GM23338 (cell line): ENCODE measurements around the gene SYNCRIP. TPM values are rescaled to one million over a fixed set of nuclear protein-coding genes. Genes with fewer than 3 reads are reported as not detected.

ENCODE experiments used
- ATAC-seq: fragments of 200-7000 bp; cut with Tn5 transposase; 3 replicates; pipeline ENCODE4 v1.9.1; 2020
- DNase-seq: peaks from one replicate; pipeline ENCODE4 v3.0.0-alpha.2; 2015; ENCODE audit warnings: low spot score
- H2AFZ ChIP-seq: fragments of 200-600 bp; sonication (generic); 2 replicates; pipeline ENCODE4 v1.8.0; 2016; ENCODE audit warnings: antibody characterized with exemption, mild to moderate bottlenecking, moderate library complexity
- H3F3A ChIP-seq: fragments of 200-600 bp; sonication (generic); replicated peaks from 2 replicates; pipeline ENCODE4 v1.8.0; 2017; ENCODE audit warnings: antibody characterized with exemption, mixed run types, low read depth
- H3K27ac ChIP-seq: fragments of 200-600 bp; sonication (generic); 2 replicates; pipeline ENCODE4 v1.6.1; 2016; ENCODE audit warnings: low read depth
- H3K27me3 ChIP-seq: fragments of 200-600 bp; sonication (generic); 2 replicates; pipeline ENCODE4 v1.8.0; 2016; ENCODE audit warnings: mild to moderate bottlenecking, mixed run types, moderate library complexity; ENCODE audit not compliant: insufficient read depth
- H3K36me3 ChIP-seq: fragments of 200-600 bp; sonication (generic); 2 replicates; pipeline ENCODE4 v1.8.0; 2016; ENCODE audit warnings: mild to moderate bottlenecking; ENCODE audit not compliant: insufficient read depth
- H3K4me1 ChIP-seq: fragments of 200-600 bp; sonication (generic); 2 replicates; pipeline ENCODE4 v1.8.0; 2016; ENCODE audit warnings: mild to moderate bottlenecking, moderate library complexity; ENCODE audit not compliant: insufficient read depth
- H3K4me2 ChIP-seq: fragments of 200-600 bp; sonication (generic); 2 replicates; pipeline ENCODE4 v1.7.1; 2017; ENCODE audit warnings: mixed run types
- H3K4me3 ChIP-seq: fragments of 200-600 bp; sonication (generic); 2 replicates; pipeline ENCODE4 v1.6.1; 2016; ENCODE audit warnings: mixed run types
- H3K79me2 ChIP-seq: fragments of 200-600 bp; sonication (generic); replicated peaks from 2 replicates; pipeline ENCODE4 v1.8.0; 2017; ENCODE audit warnings: mild to moderate bottlenecking; ENCODE audit not compliant: insufficient read depth
- H3K9me2 ChIP-seq: fragments of 200-600 bp; sonication (generic); 2 replicates; pipeline ENCODE4 v1.8.0; 2017; ENCODE audit not compliant: insufficient read depth
- H4K20me1 ChIP-seq: fragments of 200-600 bp; sonication (generic); replicated peaks from 2 replicates; pipeline ENCODE4 v1.8.0; 2017; ENCODE audit warnings: mild to moderate bottlenecking; ENCODE audit not compliant: insufficient read depth
- H3K27ac Mint-ChIP-seq: 2 replicates; pipeline ENCODE4 v1.8.0; 2020; ENCODE audit warnings: inconsistent platforms, mild to moderate bottlenecking, moderate library complexity, mixed read lengths
- H3K27me3 Mint-ChIP-seq: 3 replicates; pipeline ENCODE4 v1.8.0; 2022; ENCODE audit warnings: low read depth, mild to moderate bottlenecking, moderate library complexity, mixed read lengths, inconsistent platforms; ENCODE audit not compliant: insufficient read depth, poor library complexity
- H3K36me3 Mint-ChIP-seq: 3 replicates; pipeline ENCODE4 v1.8.0; 2021; ENCODE audit warnings: low read depth, mild to moderate bottlenecking, inconsistent platforms, moderate library complexity, mixed read lengths
- H3K4me1 Mint-ChIP-seq: 3 replicates; pipeline ENCODE4 v1.8.0; 2020; ENCODE audit warnings: mild to moderate bottlenecking, inconsistent platforms, mixed read lengths
- H3K4me3 Mint-ChIP-seq: 3 replicates; pipeline ENCODE4 v1.8.0; 2021; ENCODE audit warnings: moderate library complexity, mild to moderate bottlenecking, inconsistent platforms, mixed read lengths
- H3K9me3 Mint-ChIP-seq: 3 replicates; pipeline ENCODE4 v1.8.0; 2020; ENCODE audit warnings: moderate library complexity, mild to moderate bottlenecking, inconsistent platforms, mixed read lengths
- CREB1 ChIP-seq: fragments of 250-450 bp; sonication (Bioruptor Pico); IDR thresholded peaks from 2 replicates; pipeline ENCODE4 v1.5.0; 2020; ENCODE audit warnings: low read depth, mild to moderate bottlenecking, moderate library complexity
- EZH2 ChIP-seq: fragments of 200-600 bp; sonication (generic); IDR thresholded peaks from one replicate; pipeline ENCODE4 v1.8.0; 2017; ENCODE audit warnings: antibody characterized with exemption, mild to moderate bottlenecking, low read depth; ENCODE audit not compliant: unreplicated experiment
- NANOG ChIP-seq: IDR thresholded peaks from 2 replicates; pipeline ENCODE4 v1.6.1; 2016; ENCODE audit warnings: antibody characterized with exemption, borderline replicate concordance
- POLR2AphosphoS5 ChIP-seq: IDR thresholded peaks from 2 replicates; pipeline ENCODE4 v1.6.1; 2016; ENCODE audit warnings: antibody characterized with exemption, low read depth
- ZNF114 ChIP-seq: fragments of 250-450 bp; sonication (Bioruptor Pico); IDR thresholded peaks from 2 replicates; pipeline ENCODE4 v1.5.0; 2020; ENCODE audit warnings: mild to moderate bottlenecking, moderate library complexity
- ZNF331 ChIP-seq: fragments of 250-450 bp; sonication (Bioruptor Pico); IDR thresholded peaks from 2 replicates; pipeline ENCODE4 v1.5.0; 2020; ENCODE audit warnings: low read depth, mild to moderate bottlenecking, moderate library complexity
- polyA plus RNA-seq: library from polyadenylated mRNA; unstranded; fragments of >200 nt; fragmentation: Nextera tagmentation; extraction: Ambion mirVana; gene quantifications from 2 replicates; pipeline ENCODE4 v1.2.1, GENCODE V29; 2016
- total RNA-seq: library from RNA; depleted of rRNA; stranded (reverse); fragments of >200 nt; shearing (Covaris generic); gene quantifications from 2 replicates; pipeline ENCODE4 v1.2.3, GENCODE V29; 2014
- TF ChIP-seq, protein P1 (sequence below): fragments of 250-450 bp; sonication (Bioruptor Pico); IDR thresholded peaks from 2 replicates; pipeline ENCODE4 v1.5.0; 2020; ENCODE audit warnings: mild to moderate bottlenecking, moderate library complexity
- TF ChIP-seq, protein P2 (sequence below): IDR thresholded peaks from 2 replicates; pipeline ENCODE4 v1.6.1; 2016; ENCODE audit warnings: antibody characterized with exemption

SYNCRIP gene
- total and polyA plus RNA-seq, 2 experiments from 2014 or later = 163 to 164 TPM

DNA sequence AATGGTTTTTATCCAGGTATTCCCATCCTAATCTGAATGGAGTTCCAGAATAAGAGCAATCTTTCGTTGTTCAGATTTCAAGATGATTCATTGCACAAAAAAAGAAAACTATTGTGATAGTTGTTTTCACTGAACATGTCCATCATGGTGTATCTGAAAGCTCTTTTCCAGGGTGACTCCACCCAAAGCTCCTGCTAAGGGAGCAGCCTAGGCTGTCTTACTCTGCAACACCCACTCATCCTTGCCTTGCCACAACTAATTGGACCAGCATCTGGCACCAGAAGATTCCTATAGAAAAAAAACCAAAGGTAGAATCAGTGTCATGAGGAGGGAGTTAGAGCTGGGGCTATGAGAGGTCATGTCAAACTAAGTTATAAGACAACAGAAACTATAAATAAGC lies 7.9 kb upstream of the SYNCRIP start (continued):
- TF ChIP-seq, protein P1, sequence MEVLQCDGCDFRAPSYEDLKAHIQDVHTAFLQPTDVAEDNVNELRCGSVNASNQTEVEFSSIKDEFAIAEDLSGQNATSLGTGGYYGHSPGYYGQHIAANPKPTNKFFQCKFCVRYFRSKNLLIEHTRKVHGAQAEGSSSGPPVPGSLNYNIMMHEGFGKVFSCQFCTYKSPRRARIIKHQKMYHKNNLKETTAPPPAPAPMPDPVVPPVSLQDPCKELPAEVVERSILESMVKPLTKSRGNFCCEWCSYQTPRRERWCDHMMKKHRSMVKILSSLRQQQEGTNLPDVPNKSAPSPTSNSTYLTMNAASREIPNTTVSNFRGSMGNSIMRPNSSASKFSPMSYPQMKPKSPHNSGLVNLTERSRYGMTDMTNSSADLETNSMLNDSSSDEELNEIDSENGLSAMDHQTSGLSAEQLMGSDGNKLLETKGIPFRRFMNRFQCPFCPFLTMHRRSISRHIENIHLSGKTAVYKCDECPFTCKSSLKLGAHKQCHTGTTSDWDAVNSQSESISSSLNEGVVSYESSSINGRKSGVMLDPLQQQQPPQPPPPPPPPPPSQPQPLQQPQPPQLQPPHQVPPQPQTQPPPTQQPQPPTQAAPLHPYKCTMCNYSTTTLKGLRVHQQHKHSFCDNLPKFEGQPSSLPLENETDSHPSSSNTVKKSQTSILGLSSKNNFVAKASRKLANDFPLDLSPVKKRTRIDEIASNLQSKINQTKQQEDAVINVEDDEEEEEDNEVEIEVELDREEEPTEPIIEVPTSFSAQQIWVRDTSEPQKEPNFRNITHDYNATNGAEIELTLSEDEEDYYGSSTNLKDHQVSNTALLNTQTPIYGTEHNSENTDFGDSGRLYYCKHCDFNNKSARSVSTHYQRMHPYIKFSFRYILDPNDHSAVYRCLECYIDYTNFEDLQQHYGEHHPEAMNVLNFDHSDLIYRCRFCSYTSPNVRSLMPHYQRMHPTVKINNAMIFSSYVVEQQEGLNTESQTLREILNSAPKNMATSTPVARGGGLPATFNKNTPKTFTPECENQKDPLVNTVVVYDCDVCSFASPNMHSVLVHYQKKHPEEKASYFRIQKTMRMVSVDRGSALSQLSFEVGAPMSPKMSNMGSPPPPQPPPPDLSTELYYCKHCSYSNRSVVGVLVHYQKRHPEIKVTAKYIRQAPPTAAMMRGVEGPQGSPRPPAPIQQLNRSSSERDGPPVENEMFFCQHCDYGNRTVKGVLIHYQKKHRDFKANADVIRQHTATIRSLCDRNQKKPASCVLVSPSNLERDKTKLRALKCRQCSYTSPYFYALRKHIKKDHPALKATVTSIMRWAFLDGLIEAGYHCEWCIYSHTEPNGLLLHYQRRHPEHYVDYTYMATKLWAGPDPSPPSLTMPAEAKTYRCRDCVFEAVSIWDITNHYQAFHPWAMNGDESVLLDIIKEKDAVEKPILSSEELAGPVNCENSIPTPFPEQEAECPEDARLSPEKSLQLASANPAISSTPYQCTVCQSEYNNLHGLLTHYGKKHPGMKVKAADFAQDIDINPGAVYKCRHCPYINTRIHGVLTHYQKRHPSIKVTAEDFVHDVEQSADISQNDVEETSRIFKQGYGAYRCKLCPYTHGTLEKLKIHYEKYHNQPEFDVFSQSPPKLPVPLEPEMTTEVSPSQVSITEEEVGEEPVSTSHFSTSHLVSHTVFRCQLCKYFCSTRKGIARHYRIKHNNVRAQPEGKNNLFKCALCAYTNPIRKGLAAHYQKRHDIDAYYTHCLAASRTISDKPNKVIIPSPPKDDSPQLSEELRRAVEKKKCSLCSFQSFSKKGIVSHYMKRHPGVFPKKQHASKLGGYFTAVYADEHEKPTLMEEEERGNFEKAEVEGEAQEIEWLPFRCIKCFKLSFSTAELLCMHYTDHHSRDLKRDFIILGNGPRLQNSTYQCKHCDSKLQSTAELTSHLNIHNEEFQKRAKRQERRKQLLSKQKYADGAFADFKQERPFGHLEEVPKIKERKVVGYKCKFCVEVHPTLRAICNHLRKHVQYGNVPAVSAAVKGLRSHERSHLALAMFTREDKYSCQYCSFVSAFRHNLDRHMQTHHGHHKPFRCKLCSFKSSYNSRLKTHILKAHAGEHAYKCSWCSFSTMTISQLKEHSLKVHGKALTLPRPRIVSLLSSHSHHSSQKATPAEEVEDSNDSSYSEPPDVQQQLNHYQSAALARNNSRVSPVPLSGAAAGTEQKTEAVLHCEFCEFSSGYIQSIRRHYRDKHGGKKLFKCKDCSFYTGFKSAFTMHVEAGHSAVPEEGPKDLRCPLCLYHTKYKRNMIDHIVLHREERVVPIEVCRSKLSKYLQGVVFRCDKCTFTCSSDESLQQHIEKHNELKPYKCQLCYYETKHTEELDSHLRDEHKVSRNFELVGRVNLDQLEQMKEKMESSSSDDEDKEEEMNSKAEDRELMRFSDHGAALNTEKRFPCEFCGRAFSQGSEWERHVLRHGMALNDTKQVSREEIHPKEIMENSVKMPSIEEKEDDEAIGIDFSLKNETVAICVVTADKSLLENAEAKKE (CRISPR knock-in tag) = no peak
- no peak for TF ChIP-seq POLR2AphosphoS5
- no peak for TF ChIP-seq ZNF331 (CRISPR knock-in tag)
- no peak for TF ChIP-seq ZNF114 (CRISPR knock-in tag)

DNA sequence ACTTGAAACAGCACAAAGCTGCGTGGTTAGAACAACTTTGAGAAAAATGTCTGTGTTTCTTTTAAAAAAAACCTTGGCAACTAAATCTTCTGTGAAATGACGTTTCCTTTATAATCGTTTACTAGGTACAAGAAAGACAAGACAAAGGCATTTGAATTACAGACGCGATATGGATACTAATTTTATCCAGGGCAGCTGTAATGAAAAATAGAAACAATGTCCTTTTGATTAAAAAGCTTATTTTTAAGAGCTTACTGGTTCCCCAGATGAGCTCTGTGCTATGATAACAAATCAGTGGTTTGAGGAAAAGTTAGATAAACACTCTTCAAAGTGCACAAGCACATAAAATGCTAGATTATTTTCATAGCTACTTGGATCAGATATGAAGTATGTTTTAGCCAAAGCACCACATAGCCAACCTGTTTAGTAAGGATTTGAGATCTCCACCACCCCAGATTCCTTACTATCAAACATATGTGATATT lies 1.6 kb upstream of the SYNCRIP start:
- Mint-ChIP-seq H3K27ac (peak overlapping the region; percentile 95), H3K4me3 (peak overlapping the region; percentile 84), H3K36me3 (peaks cover 32% of the 10 kb centered on the region), H3K9me3 (peaks cover 10% of the 10 kb centered on the region), H3K4me1 (peaks cover 26% of the 10 kb centered on the region), H3K27me3 (peaks cover 11% of the 10 kb centered on the region)
- Histone ChIP-seq H4K20me1 (peaks cover 23% of the 10 kb centered on the region), H3K27ac (peak overlapping the region; percentile 96), H3K4me3 (peak overlapping the region; percentile 57), H3K79me2 (peaks cover 37% of the 10 kb centered on the region), H2AFZ (no peak overlapping the region), H3K4me2 (peak overlapping the region; percentile 76), H3K27me3 (no peaks in the 10 kb centered on the region), H3K9me2 (no peaks in the 10 kb centered on the region), H3K4me1 (peaks cover 19% of the 10 kb centered on the region), H3K36me3 (peaks cover 23% of the 10 kb centered on the region), H3F3A (peaks cover 6% of the 10 kb centered on the region; the same call in 1 of the 2 replicates)
- no peak for ATAC-seq
- no peak for DNase-seq
- TF ChIP-seq POLR2AphosphoS5 (no peak), ZNF331 (CRISPR knock-in tag) (no peak), NANOG (no peak), EZH2 (no peak), CREB1 (CRISPR knock-in tag) (no peak), ZNF114 (CRISPR knock-in tag) (no peak)
- TF ChIP-seq, protein P2, sequence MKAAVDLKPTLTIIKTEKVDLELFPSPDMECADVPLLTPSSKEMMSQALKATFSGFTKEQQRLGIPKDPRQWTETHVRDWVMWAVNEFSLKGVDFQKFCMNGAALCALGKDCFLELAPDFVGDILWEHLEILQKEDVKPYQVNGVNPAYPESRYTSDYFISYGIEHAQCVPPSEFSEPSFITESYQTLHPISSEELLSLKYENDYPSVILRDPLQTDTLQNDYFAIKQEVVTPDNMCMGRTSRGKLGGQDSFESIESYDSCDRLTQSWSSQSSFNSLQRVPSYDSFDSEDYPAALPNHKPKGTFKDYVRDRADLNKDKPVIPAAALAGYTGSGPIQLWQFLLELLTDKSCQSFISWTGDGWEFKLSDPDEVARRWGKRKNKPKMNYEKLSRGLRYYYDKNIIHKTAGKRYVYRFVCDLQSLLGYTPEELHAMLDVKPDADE = no peak
- TF ChIP-seq, protein P1 (CRISPR knock-in tag) = no peak
